ENCODE results near the gene FAM13C. TPM values are rescaled to one million over a fixed set of nuclear protein-coding genes. Genes with fewer than 3 reads are reported as not detected.

Gene FAM13C
- total and polyA plus RNA-seq, 2 of the 4 experiments (the other 2 are of a cell fraction) = 1.6 to 2.9 TPM

- Histone ChIP-seq H3K9me3 (ENCODE audit: control insufficient read depth, insufficient read depth, low read length) (no peaks in the 10 kb centered on the region), H2AK5ac (ENCODE audit: low read depth, low read length) (no peak overlapping the region), H2AFZ (replicated peaks; ENCODE audit: low read length, poor library complexity) (no peak overlapping the region), H3K23ac (ENCODE audit: low read depth, low read length) (no peak overlapping the region), H3K14ac (replicated peaks; ENCODE audit: low read depth, low read length) (no peak overlapping the region), H2BK5ac (ENCODE audit: low read depth, low read length, poor library complexity, severe bottlenecking) (no peak overlapping the region), H3K27ac (ENCODE audit: insufficient read depth, low read length) (no peak overlapping the region), H3K9ac (ENCODE audit: low read depth, low read length) (no peak overlapping the region), H3K56ac (ENCODE audit: extremely low read depth, insufficient read depth, low read length) (no peak overlapping the region), H3K36me3 (ENCODE audit: control insufficient read depth, insufficient read depth, low read length) (no peaks in the 10 kb centered on the region), H2BK15ac (ENCODE audit: low read depth, low read length) (no peak overlapping the region), H3K9me1 (ENCODE audit: insufficient read depth, low read length) (no peaks in the 10 kb centered on the region), H3K18ac (ENCODE audit: low read depth, low read length) (no peak overlapping the region), H4K5ac (ENCODE audit: low read depth, low read length) (no peak overlapping the region), H3K4me2 (ENCODE audit: low read depth, low read length) (no peak overlapping the region), H2BK120ac (ENCODE audit: low read depth, low read length) (no peak overlapping the region), H2BK20ac (ENCODE audit: low read depth, low read length) (no peak overlapping the region), H3K27me3 (ENCODE audit: control insufficient read depth, insufficient read depth, low read length) (0 out of 2 replicates have a peak, but pooled peaks cover 1% of the 10 kb centered on the region), H3K4me3 (ENCODE audit: insufficient read depth, low read depth, low read length) (no peak overlapping the region), H4K20me1 (ENCODE audit: insufficient read depth, low read length) (no peaks in the 10 kb centered on the region), H3K4me1 (ENCODE audit: control insufficient read depth, insufficient read depth, low read length) (no peaks in the 10 kb centered on the region), H4K8ac (ENCODE audit: low read depth in 2 of 2, low read length in 2 of 2) (no peak overlapping the region), H3K79me1 (ENCODE audit: low read depth in 1 of 2, low read length in 2 of 2) (no peaks in the 10 kb centered on the region), H4K91ac (ENCODE audit: insufficient read depth, low read depth, low read length) (no peak overlapping the region), H3K4ac (ENCODE audit: low read depth, low read length) (no peak overlapping the region), H2AK9ac (replicated peaks; ENCODE audit: low read depth, low read length, poor library complexity) (no peak overlapping the region)
- ATAC-seq (ENCODE audit: low read depth) (no peak), DNase-seq (no peak)
- BruUV-seq (replicated peaks) = no TSS peak
- no peak for TF ChIP-seq MXI1 (IDR thresholded peaks at IDR 0.05; ENCODE audit: borderline replicate concordance, low read depth, low read length)
- TF ChIP-seq SMC3 (IDR thresholded peaks at IDR 0.05; ENCODE audit: low read depth, low read length) = no peak
- no peak for TF ChIP-seq CTCF (conservative IDR thresholded peaks at IDR 0.05; ENCODE audit: low read depth, low read length)
- no peak for TF ChIP-seq RFX5 (IDR thresholded peaks at IDR 0.05; ENCODE audit: low read depth, low read length)
- intact Hi-C loops (cut with micrococcal nuclease) = no loop called here
- ChIA-PET POLR2A (ENCODE audit: unreplicated experiment) (no interaction called here), CTCF (no interaction called here)
- WGBS, 2 experiments (ENCODE audit: extremely low coverage in 2 of 2, insufficient read length in 1 of 2) = no CpG with 5 or more reads among the region's 2 CpGs
- dilution Hi-C loops (cut with HindIII; ENCODE audit: low sequenced_read_pairs, unreplicated experiment) = no loop called here
- in situ Hi-C loops (cut with MboI; ENCODE audit: low sequenced_read_pairs) = no loop called here
Measured at GRCh38 chr10:59312247-59312646, 50.1 kb downstream of the FAM13C start.
